Left ventricle myocardium inferior (tissue), 1 donor: ENCODE data around the gene ACACA. TPM values are rescaled to one million over a fixed set of nuclear protein-coding genes. Genes with fewer than 3 reads are reported as not detected.

Experiments
- DNase-seq: peaks from one replicate; pipeline ENCODE4 v3.0.0-alpha.2; 2020
- H3K27ac ChIP-seq: fragments of 200-600 bp; replicated peaks from 2 replicates; pipeline ENCODE4 v1.8.0; 2021
- H3K27me3 ChIP-seq: fragments of 200-600 bp; 2 replicates; pipeline ENCODE4 v1.8.0; 2021; ENCODE audit warnings: low read depth
- H3K36me3 ChIP-seq: fragments of 200-600 bp; 2 replicates; pipeline ENCODE4 v1.8.0; 2021
- H3K4me1 ChIP-seq: fragments of 200-600 bp; 2 replicates; pipeline ENCODE4 v1.8.0; 2021
- H3K4me3 ChIP-seq: fragments of 200-600 bp; 2 replicates; pipeline ENCODE4 v1.8.0; 2021; ENCODE audit warnings: mild to moderate bottlenecking, moderate library complexity
- H3K9me3 ChIP-seq: fragments of 200-600 bp; replicated peaks from 2 replicates; pipeline ENCODE4 v1.8.0; 2021
- intact Hi-C: fragments of 100-400 bp; cut with micrococcal nuclease; formaldehyde crosslinking; loops from one replicate; pipeline ENCODE4 v1.11.0; 2022
- total RNA-seq: library from RNA; stranded (reverse); fragmentation: NEBNext Ultra II Directional; extraction: Animal tissue kit (Norgen Biotek cat#: 25700); gene quantifications from one replicate; pipeline ENCODE4 v1.2.1, GENCODE V29; 2021
- TF ChIP-seq, protein P1 (sequence below): fragments of 200-600 bp; IDR thresholded peaks from 2 replicates; pipeline ENCODE4 v1.8.0; 2021; ENCODE audit warnings: antibody characterized with exemption, mild to moderate bottlenecking, borderline replicate concordance
- donor health status: DM: no; HTN: yes; CAD: no; lungs with severe emphysema.

ACACA gene
- total RNA-seq, 1 donor from 2014 or later = 16.2 TPM

GRCh38 chr17:37174205-37174604 lies 232.4 kb downstream of the ACACA start:
- Histone ChIP-seq H3K4me3 (no peak overlapping the region), H3K27me3 (no peaks in the 10 kb centered on the region), H3K9me3 (no peaks in the 10 kb centered on the region), H3K27ac (no peak overlapping the region), H3K4me1 (no peaks in the 10 kb centered on the region), H3K36me3 (peaks cover 34% of the 10 kb centered on the region)
- no peak for DNase-seq
- TF ChIP-seq, protein P1, sequence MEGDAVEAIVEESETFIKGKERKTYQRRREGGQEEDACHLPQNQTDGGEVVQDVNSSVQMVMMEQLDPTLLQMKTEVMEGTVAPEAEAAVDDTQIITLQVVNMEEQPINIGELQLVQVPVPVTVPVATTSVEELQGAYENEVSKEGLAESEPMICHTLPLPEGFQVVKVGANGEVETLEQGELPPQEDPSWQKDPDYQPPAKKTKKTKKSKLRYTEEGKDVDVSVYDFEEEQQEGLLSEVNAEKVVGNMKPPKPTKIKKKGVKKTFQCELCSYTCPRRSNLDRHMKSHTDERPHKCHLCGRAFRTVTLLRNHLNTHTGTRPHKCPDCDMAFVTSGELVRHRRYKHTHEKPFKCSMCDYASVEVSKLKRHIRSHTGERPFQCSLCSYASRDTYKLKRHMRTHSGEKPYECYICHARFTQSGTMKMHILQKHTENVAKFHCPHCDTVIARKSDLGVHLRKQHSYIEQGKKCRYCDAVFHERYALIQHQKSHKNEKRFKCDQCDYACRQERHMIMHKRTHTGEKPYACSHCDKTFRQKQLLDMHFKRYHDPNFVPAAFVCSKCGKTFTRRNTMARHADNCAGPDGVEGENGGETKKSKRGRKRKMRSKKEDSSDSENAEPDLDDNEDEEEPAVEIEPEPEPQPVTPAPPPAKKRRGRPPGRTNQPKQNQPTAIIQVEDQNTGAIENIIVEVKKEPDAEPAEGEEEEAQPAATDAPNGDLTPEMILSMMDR = no peak
- intact Hi-C loops = no loop called here

DNA sequence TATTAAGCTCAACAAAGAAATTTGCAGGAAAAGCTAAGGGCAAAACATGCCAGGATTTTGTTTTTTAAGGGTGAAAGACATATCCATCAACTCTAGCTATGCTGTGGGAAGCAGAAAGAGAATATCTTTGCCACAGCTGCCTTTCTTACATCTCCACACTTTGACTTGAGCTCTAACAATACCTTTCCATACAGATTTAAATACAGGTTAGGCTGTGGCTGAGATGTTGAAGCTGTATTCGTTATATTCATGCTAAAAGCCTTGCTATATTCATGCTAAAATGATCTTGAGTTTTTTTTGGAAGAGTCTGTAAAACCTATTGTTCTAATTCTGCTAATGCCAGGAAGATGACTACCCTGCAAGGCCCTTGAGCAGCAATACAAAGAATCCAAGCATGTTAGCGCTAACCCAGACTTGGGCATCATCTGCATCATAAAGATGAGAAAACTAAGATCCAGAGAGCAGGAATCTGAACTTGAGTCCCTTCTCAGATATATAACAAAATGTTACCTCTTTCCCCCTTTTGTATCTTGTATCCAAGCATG lies 235.7 kb downstream of the ACACA start:
- Histone ChIP-seq H3K27ac (no peak overlapping the region), H3K27me3 (no peaks in the 10 kb centered on the region), H3K4me1 (no peaks in the 10 kb centered on the region), H3K9me3 (no peaks in the 10 kb centered on the region), H3K36me3 (peaks cover 7% of the 10 kb centered on the region), H3K4me3 (no peak overlapping the region)
- TF ChIP-seq, protein P1 = no peak
- intact Hi-C loops = no loop called here
- DNase-seq = no peak

GRCh38 chr17:37168731-37169353 lies 237.8 kb downstream of the ACACA start:
- TF ChIP-seq, protein P1 = no peak
- Histone ChIP-seq H3K4me3 (no peak overlapping the region), H3K36me3 (no peaks in the 10 kb centered on the region), H3K27me3 (no peaks in the 10 kb centered on the region), H3K9me3 (no peaks in the 10 kb centered on the region), H3K4me1 (no peaks in the 10 kb centered on the region), H3K27ac (no peak overlapping the region)
- no peak for DNase-seq
- intact Hi-C loops = no loop called here

DNA sequence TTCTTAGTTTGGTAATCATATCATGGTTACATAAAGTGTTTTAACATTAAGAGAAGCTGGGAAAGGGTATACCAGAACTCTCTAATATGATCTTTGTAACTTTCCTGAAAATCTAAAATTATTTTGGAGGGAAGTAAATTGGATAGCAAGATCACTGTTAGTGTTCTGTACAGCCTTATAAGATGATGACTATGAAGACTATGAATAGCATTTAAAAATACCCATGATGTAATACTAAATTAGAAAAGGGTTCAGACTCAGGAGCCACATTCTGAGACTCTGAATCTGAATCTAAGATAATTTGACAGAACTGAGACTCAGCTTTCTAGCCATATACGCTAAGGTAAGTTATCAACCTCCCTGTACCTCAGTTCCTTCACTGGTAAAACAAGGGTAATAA lies 238.9 kb downstream of the ACACA start:
- no peak for DNase-seq
- Histone ChIP-seq H3K4me3 (no peak overlapping the region), H3K27me3 (no peaks in the 10 kb centered on the region), H3K36me3 (no peaks in the 10 kb centered on the region), H3K9me3 (no peaks in the 10 kb centered on the region), H3K4me1 (no peaks in the 10 kb centered on the region), H3K27ac (no peak overlapping the region)
- intact Hi-C loops = no loop called here
- TF ChIP-seq, protein P1 = no peak

GRCh38 chr17:37164057-37164456 lies 242.6 kb downstream of the ACACA start:
- Histone ChIP-seq H3K4me1 (no peaks in the 10 kb centered on the region), H3K27ac (no peak overlapping the region), H3K36me3 (peaks cover 22% of the 10 kb centered on the region), H3K4me3 (no peak overlapping the region), H3K27me3 (no peaks in the 10 kb centered on the region), H3K9me3 (no peaks in the 10 kb centered on the region)
- intact Hi-C loops = no loop called here
- TF ChIP-seq, protein P1 = no peak
- DNase-seq = no peak
